ENCODE measurements around the gene SERINC4. TPM values are rescaled to one million over a fixed set of nuclear protein-coding genes. Genes with fewer than 3 reads are reported as not detected.
A peak's percentile ranks its signal among the peaks of the same experiment; 100 is the strongest.

The SERINC4 gene
- total and polyA plus RNA-seq, 9 of the 15 experiments (the other 6 are each of a cell fraction or from before 2014, with no cell fraction given) = 0.14 to 0.86 (median 0.18) TPM; not detected in 2

- TF ChIP-seq RFX5 (IDR thresholded peaks at IDR 0.05; ENCODE audit: low read depth, low read length) (no peak), NELFE (IDR thresholded peaks at IDR 0.05; ENCODE audit: insufficient read depth, insufficient read length) (no peak), ZNF174 (CRISPR knock-in tag; IDR thresholded peaks at IDR 0.05) (no peak), SPI1 (IDR thresholded peaks at IDR 0.05; ENCODE audit: borderline replicate concordance, low read depth, low read length) (0 out of 2 replicates have a peak, but pooled peaks have one; percentile 19), SREBF1 (IDR thresholded peaks at IDR 0.05; ENCODE audit: borderline replicate concordance, low read depth, low read length) (no peak), E2F8 (IDR thresholded peaks at IDR 0.05; ENCODE audit: low read depth, partially characterized antibody) (peak; percentile 99), ZNF318 (IDR thresholded peaks at IDR 0.05; ENCODE audit: borderline replicate concordance in 1 of 2, low read depth in 1 of 2) (peak in 1 of 2 experiments; percentile 47; a peak in 1 of 4 replicates), E4F1 (CRISPR knock-in tag; IDR thresholded peaks at IDR 0.05; ENCODE audit: borderline replicate concordance) (no peak), ZNF197 (CRISPR knock-in tag; IDR thresholded peaks at IDR 0.05; ENCODE audit: low read depth) (peak; percentile 81), IRF2 (CRISPR knock-in tag; IDR thresholded peaks at IDR 0.05) (no peak)
These were observed 24.6 kb upstream of the SERINC4 start, which contains the start of gene MFAP1 (continued) for GRCh38 chr15:43824302-43825246.
